Measurements from ENCODE around the gene PRTG.

DNA sequence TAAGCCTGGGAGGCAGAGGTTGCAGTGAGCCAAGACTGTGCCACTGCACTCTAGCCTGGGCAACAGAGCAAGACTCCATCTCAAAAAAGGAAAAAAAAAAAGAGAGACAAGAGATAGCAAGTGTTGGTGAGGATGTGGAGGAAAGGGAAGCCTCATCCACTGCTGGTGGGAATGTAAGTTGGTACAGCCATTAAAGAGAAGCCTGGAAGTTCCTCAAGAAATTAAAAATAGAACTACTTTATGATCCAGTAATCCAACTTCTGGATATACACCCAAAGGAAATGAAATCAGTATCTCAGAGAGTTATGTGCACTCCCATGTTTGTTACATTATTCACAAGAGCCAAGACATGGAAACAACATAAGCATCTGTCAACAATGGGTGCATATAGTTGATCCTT is 169.7 kb downstream of the PRTG start:
- TF ChIP-seq POLR2A (IDR thresholded peaks at IDR 0.05) (no peak), CTCF (IDR thresholded peaks at IDR 0.05 in 4 of 5, conservative IDR thresholded peaks at IDR 0.05 in 1 of 5) (no peak)
